Rectal smooth muscle tissue (tissue), 1 donor: ENCODE results near the gene WDR73.

ENCODE experiments used
- H3K27ac ChIP-seq: one replicate; pipeline ENCODE4 v1.7.0; 2013; ENCODE audit warnings: low read depth, low read length, inconsistent platforms
- H3K27me3 ChIP-seq: one replicate; pipeline ENCODE4 v1.7.0; 2013; ENCODE audit warnings: low read length; ENCODE audit not compliant: control insufficient read depth, insufficient read depth
- H3K36me3 ChIP-seq: one replicate; pipeline ENCODE4 v1.7.0; 2013; ENCODE audit warnings: low read length; ENCODE audit not compliant: control insufficient read depth, insufficient read depth
- H3K4me1 ChIP-seq: one replicate; pipeline ENCODE4 v1.7.0; 2013; ENCODE audit warnings: low read length; ENCODE audit not compliant: control insufficient read depth, insufficient read depth
- H3K4me3 ChIP-seq: one replicate; pipeline ENCODE4 v1.7.0; 2013; ENCODE audit warnings: low read length
- H3K9ac ChIP-seq: one replicate; pipeline ENCODE4 v1.7.0; 2013; ENCODE audit warnings: low read length

WDR73 gene

DNA sequence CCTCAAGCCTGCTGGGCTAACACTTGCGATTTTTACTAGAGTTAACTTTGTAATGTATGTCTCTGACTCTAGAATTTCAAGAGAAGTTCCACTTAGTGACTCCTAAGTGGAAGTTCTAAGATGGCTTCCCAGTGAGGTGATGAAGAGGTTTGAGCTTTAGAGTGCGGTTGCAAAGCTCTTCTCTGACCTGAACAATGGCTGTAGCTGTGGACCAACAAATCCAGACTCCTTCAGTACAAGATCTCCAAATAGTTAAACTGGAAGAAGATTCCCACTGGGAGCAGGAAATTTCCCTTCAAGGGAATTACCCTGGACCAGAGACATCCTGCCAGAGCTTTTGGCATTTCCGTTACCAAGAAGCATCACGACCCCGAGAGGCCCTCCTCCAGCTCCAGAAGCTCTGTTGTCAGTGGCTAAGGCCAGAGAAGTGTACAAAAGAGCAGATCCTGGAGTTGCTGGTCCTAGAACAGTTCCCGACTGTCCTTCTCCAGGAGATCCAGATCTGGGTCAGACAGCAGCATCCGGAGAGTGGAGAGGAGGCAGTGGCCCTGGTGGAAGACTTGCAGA lies 22.3 kb downstream of the WDR73 start:
- Histone ChIP-seq H3K27ac (peak overlapping the region; percentile 89), H3K4me3 (peak overlapping the region; percentile 88), H3K36me3 (no peaks in the 10 kb centered on the region), H3K4me1 (peaks cover 17% of the 10 kb centered on the region), H3K9ac (peak overlapping the region; percentile 71), H3K27me3 (no peaks in the 10 kb centered on the region)

DNA sequence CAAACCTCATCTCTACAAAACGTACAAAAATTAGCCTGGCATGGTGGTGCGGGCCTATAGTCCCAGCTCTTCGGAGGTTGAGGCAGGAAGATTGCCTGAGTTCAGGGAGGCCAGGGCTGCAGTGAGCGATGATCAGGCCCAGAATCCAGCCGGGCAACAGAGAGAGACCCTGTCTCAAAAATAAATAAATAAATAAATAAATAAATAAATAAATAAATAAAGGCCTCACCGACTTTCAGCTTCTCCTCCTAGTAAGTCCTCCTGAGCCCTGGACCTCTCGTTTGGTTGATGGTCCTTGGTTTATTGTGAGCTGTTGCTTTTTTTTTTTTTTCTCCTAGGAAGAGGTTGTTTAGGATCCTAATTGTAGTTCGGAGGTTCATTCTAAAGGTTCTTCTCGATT lies 25.1 kb downstream of the WDR73 start:
- Histone ChIP-seq H3K9ac (no peak overlapping the region), H3K36me3 (no peaks in the 10 kb centered on the region), H3K4me3 (no peak overlapping the region), H3K27ac (no peak overlapping the region), H3K27me3 (no peaks in the 10 kb centered on the region), H3K4me1 (peaks cover 14% of the 10 kb centered on the region)

DNA sequence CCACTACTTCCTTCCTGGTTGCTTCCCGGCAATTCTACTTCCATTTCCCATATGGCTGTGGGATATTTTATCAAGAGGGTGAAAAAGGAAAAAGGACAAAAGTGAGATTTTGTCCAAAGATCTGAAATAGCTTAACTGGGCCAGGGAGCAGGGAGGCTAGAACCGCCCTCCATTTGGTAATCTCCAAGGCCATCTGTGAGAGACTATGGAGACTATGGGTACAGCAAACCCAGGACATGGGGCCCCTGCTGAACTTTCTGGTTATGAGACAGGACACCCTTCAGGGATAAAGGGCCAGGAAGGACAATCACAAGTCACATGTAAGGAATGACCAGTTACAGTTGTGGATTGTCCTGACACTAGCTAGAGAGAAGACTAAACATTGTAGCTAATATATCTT lies 29.0 kb downstream of the WDR73 start:
- H3K27me3 ChIP-seq = no peaks in the 10 kb centered on the region
- H3K4me3 ChIP-seq = no peak overlapping the region
- no peak overlapping the region for H3K27ac ChIP-seq
- peaks cover 13% of the 10 kb centered on the region for H3K36me3 ChIP-seq
- H3K4me1 ChIP-seq = no peaks in the 10 kb centered on the region
- no peak overlapping the region for H3K9ac ChIP-seq

DNA sequence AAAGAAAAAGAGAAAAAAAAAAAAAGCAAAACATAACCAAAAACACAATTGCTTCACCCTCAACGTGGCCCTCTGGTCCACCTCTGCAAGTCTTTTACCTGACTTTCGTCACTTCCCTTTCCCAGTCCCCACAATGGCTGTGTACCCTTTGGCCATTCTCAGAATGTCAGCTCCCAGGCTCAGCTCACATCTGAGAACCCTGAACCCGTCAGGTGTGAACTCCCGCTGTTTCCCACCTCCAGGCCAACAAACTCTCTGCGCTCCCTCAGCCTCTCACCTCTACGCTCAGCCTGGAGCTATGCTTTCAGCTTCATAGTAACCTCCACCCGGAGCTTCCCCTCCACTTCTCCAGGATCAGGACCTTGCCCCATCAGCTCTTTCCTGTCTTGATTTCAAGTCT lies 29.7 kb downstream of the WDR73 start:
- no peak overlapping the region for H3K9ac ChIP-seq
- no peaks in the 10 kb centered on the region for H3K27me3 ChIP-seq
- no peaks in the 10 kb centered on the region for H3K4me1 ChIP-seq
- no peak overlapping the region for H3K4me3 ChIP-seq
- no peak overlapping the region for H3K27ac ChIP-seq
- H3K36me3 ChIP-seq = peaks cover 13% of the 10 kb centered on the region

DNA sequence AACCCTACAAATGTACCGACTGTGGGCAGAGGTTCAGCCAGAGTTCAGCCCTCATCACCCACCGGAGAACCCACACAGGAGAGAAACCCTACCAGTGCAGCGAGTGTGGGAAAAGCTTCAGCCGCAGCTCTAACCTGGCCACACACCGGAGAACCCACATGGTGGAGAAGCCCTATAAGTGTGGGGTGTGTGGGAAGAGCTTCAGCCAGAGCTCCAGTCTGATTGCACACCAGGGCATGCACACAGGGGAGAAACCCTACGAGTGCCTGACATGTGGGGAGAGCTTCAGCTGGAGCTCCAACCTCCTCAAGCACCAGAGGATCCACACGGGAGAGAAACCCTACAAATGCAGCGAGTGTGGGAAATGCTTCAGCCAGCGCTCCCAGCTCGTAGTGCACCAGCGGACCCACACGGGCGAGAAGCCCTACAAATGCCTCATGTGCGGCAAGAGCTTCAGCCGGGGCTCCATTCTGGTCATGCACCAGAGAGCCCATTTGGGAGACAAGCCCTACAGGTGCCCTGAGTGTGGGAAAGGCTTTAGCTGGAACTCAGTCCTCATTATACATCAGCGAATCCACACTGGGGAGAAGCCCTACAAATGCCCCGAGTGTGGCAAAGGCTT lies 32.6 kb downstream of the WDR73 start:
- Histone ChIP-seq H3K9ac (no peak overlapping the region), H3K36me3 (peaks cover 13% of the 10 kb centered on the region), H3K27me3 (no peaks in the 10 kb centered on the region), H3K27ac (no peak overlapping the region), H3K4me1 (no peaks in the 10 kb centered on the region), H3K4me3 (no peak overlapping the region)

DNA sequence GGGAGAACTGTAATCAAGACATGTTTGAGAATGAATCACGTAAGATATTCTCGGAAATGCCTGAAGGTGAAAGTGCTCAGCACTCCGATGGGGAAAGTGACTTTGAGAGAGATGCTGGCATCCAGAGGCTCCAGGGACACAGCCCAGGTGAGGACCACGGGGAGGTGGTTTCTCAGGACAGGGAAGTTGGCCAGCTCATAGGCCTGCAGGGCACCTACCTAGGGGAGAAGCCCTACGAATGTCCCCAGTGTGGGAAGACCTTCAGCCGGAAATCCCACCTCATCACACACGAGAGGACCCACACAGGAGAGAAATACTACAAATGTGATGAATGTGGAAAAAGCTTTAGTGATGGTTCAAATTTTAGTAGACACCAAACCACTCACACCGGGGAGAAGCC lies 33.5 kb downstream of the WDR73 start:
- Histone ChIP-seq H3K4me3 (no peak overlapping the region), H3K9ac (no peak overlapping the region), H3K27me3 (no peaks in the 10 kb centered on the region), H3K27ac (no peak overlapping the region), H3K4me1 (no peaks in the 10 kb centered on the region), H3K36me3 (peaks cover 13% of the 10 kb centered on the region)

DNA sequence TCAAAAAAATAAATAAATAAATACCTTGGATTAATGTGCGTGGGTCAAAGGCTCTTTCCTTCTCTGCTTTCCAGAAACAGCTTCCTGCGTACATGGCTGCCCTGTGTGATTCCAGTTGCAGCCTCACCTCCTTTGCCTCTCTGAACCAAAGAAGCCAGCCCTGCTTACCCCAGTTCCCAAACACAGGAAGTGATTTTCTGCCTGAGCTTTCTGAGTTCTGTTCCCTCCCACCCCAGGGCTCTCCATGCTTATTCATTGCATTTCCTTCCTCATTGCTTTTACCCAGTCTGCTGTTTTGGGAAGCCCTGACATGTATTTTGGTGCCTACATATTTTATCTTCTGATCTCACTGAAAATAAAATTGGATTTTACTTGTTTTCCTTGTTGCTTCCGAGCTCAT lies 37.8 kb downstream of the WDR73 start:
- H3K27ac ChIP-seq = no peak overlapping the region
- H3K9ac ChIP-seq = no peak overlapping the region
- H3K36me3 ChIP-seq = peaks cover 5% of the 10 kb centered on the region
- H3K27me3 ChIP-seq = no peaks in the 10 kb centered on the region
- H3K4me1 ChIP-seq = no peaks in the 10 kb centered on the region
- no peak overlapping the region for H3K4me3 ChIP-seq

DNA sequence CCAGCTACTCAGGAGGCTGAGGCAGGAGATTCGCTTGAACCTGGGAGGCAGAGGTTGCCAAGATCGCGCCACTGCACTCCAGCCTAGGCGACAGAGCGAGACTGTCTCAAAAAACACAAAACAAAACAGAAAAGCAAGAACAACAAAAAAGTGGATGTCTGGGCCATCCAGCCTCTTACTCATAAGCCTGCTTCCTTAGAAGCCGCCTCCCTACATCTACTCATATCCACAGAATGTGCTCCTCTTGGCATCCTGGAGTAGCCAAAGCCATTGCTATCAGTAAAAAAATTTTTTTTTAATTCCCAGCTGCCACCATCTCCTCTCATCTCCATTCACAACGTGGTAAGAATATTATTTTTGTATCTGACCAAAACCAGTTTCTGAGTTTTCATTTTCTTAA lies 42.5 kb downstream of the WDR73 start:
- H3K4me3 ChIP-seq = no peak overlapping the region
- no peak overlapping the region for H3K9ac ChIP-seq
- H3K27ac ChIP-seq = no peak overlapping the region
- no peaks in the 10 kb centered on the region for H3K27me3 ChIP-seq
- no peaks in the 10 kb centered on the region for H3K36me3 ChIP-seq
- no peaks in the 10 kb centered on the region for H3K4me1 ChIP-seq

DNA sequence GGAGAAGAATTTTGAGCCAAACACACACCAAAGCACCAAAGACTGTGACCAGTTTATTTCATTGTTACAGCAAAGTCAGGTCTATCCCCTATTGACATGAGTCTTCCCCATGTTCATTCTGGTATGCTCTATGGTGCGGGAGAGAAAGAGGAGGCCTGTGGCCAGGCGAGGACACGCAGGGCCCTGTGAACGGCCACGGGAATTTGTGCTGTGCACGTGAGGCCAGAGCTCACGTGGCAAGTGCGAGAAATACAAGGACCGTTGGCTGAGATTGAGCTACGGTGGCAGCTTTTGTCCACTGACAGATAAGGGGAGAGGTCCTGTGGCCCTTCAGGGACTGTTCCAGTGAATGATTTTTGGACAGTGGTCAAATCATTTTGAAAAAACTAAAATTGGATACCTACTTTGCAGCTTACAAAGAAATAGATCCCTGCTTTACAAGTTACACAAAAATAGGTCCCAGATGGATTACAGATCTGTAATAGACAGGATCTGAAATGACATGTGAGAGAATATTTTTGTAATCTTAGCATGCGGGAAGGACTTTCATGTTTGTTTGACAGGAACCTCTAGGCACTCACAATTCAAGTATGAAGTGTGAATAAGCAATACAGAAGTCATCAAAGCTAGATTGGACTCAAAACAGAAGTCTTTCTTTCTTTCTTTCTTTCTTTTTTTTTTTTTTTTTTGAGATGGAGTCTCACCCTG lies 44.1 kb downstream of the WDR73 start:
- no peaks in the 10 kb centered on the region for H3K4me1 ChIP-seq
- no peaks in the 10 kb centered on the region for H3K27me3 ChIP-seq
- no peak overlapping the region for H3K9ac ChIP-seq
- no peak overlapping the region for H3K4me3 ChIP-seq
- H3K36me3 ChIP-seq = peaks cover 3% of the 10 kb centered on the region
- H3K27ac ChIP-seq = no peak overlapping the region

DNA sequence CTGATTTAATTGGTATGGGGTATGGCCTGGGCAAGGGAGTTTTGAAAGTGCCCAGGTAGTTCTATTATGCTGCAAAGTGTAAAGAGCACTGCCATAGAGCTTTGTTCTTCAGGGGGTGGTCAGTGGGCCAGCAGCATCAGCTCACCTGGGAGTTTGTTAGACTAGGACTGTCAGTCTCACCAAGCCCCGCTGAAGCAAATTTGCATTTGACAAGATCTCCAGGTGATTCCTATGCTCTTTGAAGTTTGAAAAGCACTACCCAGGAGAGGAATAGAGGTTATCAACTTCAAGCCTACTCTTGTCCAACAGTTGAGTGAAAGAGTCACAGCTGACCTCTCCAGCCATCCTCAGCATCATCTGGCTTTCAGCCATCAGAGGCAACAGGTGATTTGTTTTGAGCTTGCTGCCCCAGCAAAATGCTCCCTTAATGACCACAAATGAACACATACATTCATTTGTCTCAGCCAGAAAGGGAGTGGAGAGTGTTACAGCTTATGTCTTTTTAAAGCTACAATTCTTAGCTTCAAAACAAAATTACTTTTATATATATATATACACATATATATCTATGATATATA lies 45.3 kb downstream of the WDR73 start:
- H3K4me3 ChIP-seq = no peak overlapping the region
- no peak overlapping the region for H3K9ac ChIP-seq
- no peaks in the 10 kb centered on the region for H3K27me3 ChIP-seq
- H3K36me3 ChIP-seq = peaks cover 5% of the 10 kb centered on the region
- no peak overlapping the region for H3K27ac ChIP-seq
- H3K4me1 ChIP-seq = no peaks in the 10 kb centered on the region

DNA sequence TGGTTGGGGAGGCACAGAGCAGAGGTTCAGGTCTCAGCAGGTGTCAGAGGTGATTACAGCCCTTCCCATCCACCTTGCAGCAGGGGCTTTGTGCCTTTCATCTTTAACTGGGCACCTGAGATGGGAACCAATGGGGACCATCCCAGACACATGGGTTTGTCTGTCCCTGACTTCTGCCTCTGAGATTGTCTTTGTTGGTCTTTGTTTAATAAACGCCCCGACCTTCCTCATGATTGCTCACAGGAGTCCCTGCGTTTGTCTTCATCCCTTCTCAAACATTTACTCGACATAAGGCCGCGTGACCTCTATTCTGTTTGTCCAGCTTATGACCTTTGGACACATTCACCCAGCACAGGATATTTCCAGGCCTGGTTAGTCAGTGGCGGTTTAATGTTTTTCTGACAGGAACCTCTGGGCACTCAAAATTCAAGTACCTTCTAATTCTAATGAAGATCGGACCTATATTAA lies 47.4 kb downstream of the WDR73 start:
- H3K36me3 ChIP-seq = peaks cover 5% of the 10 kb centered on the region
- H3K4me3 ChIP-seq = no peak overlapping the region
- no peak overlapping the region for H3K27ac ChIP-seq
- no peaks in the 10 kb centered on the region for H3K27me3 ChIP-seq
- no peak overlapping the region for H3K9ac ChIP-seq
- H3K4me1 ChIP-seq = no peaks in the 10 kb centered on the region

DNA sequence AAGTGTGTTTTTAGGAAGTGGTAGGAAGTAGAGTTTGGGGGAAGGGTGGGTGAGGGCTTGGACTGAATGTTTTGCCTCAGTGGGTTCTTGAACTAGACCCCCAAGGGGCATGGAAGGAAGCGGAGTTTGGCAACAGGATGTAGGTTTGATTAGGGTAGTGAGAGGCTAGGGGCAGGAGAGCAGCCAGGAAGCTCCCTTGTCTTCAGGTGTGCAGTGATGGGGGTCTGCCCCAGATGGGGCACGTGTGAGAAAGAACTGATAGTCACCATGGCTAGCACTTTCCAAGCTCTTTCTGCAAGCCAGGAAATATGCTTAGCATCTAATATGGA lies 48.6 kb downstream of the WDR73 start:
- Histone ChIP-seq H3K4me3 (peak overlapping the region; percentile 18), H3K9ac (no peak overlapping the region), H3K36me3 (peaks cover 5% of the 10 kb centered on the region), H3K27me3 (no peaks in the 10 kb centered on the region), H3K27ac (no peak overlapping the region), H3K4me1 (no peaks in the 10 kb centered on the region)
